Cortex of kidney (tissue), 1 donor: ENCODE results near the gene IL13RA2.

Source experiments
- DNase-seq: peaks from one replicate; lab custom pipeline; 2025; lab: John Stamatoyannopoulos, UW

The IL13RA2 gene

DNA sequence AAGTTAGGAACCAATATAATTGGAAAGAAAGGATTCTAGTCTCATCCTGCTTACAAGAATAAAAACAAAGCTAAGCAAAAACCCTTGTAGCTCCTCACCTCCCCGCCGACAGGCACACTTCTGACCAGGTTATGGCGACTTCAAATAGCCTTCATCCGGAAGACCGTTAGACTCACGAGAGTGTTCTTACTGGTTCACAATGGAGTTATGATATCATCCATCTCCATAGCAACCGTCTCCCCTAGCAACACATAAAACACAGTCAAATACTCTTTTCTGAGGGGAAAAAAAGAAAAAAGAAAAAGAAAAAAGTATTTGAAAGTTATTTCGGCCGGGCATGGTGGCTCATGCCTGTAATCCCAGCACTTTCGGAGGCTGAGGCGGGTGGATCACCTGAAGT, at the start of gene IL13RA2:
Gene IL13RA2 (minus strand): TSS at position 162 of the 400 bp plus-strand sequence. CDS start 347 bp downstream, outside the sequence.
- no peak for DNase-seq

- no peak for DNase-seq
These were observed 47.9 kb upstream of the IL13RA2 start for GRCh38 chrX:115065304-115065703.

DNA sequence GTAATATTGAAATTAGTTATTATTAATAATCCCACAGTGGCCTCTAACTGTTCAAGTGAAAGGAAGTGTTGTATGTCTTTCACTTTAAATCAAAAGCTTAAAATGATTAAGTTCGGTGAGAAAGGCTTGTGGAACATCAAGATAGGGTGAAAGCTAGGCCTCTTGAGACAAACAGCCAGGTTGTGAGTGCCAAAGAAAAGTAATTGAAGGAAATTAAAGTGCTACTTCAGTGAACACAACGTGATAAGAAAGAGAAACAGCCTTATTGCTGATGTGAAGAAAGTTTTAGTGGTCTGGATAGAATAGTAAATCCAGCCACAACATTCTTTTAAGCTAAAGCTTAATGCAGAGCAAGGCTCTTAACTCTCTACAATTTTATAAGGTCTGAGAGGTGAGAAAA, 42.6 kb upstream of the IL13RA2 start:
- DNase-seq, result no peak

- DNase-seq, result no peak
These were observed 40.9 kb upstream of the IL13RA2 start for GRCh38 chrX:115058276-115058675.

GRCh38 chrX:115054876-115055275, 37.5 kb upstream of the IL13RA2 start:
- no peak for DNase-seq

GRCh38 chrX:115053223-115053622, 35.8 kb upstream of the IL13RA2 start:
- DNase-seq, result no peak

DNA sequence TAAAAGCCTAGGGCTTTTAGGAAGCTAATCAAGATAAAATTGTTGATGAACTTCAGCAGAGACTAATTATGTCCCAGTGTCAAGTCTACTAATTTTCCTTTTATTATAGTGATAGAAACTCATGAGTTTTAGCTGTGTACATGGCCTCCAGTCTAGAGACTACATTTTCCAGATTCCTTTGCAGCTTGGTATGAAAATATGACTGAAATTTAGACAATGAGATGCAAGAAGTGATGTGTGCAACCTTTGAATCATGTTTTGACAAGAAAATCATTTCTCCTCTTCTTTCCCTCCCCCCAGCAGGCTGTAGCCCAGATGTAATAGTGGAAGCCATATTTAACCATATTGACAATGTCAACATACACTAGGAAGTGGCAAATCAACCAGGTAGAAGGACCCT, 30.3 kb upstream of the IL13RA2 start:
- no peak for DNase-seq

DNA sequence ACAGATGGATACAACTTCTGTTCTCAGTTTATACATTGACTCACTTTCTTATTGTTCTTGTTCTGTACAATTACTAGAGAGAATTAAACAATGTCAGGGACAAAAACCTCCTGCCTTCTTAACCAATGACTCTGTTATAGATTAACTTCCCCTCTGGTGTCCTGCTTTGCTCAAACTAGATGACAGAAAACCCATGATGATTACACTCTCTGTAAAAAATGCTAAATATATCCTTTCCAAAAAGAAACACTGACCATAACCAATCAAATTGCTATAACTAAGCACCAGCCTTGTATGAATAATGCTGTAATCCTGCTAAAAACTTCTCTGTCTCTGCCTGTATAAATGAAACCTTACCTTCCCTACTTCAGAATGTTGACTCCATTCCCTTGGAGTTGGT, 29.8 kb upstream of the IL13RA2 start:
- DNase-seq, result no peak

DNA sequence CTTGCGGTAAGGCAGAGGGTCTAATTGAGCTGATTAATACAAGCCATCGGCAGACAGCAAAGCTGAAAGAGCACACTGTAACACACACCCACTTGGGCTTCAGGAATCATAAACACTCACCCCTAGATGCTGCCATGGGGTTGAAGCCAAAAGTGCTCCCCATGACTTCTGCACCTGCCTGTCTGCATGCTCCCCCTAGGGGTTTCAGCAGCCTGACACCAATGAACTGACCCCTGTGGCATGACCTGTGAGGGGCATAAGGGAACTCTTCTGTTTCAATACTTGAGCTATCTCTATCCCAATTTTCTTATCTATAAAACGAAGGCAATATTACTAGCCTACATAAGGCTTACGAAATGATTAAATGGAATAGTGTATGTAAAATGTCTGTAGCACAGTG, 23.0 kb upstream of the IL13RA2 start:
- no peak for DNase-seq

DNA sequence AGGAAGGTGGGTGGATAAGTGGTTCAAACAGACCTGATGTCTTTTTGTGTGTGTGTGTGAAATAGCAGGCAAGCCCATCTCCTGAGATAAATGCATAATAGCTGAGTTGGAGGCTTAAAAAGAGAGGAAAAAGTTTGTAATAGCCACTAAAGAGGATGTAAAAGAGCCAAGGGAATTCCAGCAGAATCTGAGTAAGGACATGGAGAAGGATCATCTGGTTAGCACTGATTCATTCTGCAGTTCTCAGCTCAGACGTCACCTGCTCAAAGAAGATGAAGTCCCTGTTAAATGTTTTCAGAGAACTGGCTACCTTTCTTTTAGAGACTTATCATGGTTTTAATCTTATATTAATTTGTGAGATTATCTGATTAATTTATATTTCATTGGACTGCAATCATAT, 21.0 kb upstream of the IL13RA2 start:
- DNase-seq, result no peak

GRCh38 chrX:115036029-115036428, 18.6 kb upstream of the IL13RA2 start:
- DNase-seq, result no peak

- DNase-seq, result no peak
These were observed 14.6 kb upstream of the IL13RA2 start for GRCh38 chrX:115031989-115032388.

GRCh38 chrX:115030625-115031024, 13.2 kb upstream of the IL13RA2 start:
- no peak for DNase-seq

- DNase-seq, result no peak
These were observed 12.6 kb upstream of the IL13RA2 start for GRCh38 chrX:115029869-115030570.

DNA sequence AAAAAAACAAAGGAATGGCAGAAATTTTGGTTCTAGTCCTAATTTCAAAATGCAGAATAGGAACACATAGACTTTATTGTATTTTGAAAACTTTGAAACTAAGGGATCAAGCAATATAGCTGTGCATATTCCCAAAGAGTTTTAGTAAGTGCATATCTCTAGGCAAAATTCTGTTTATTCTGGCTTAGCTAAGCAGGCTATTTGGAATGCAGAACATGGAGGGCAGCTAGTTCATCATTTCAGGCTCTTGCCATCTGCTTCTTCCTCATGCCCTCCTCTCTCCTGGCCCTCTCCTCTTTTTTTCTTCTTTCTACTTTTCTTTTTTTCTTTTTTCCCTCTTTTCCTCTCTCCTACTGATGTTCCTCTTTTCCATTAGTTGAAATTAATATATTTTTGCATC, 12.0 kb upstream of the IL13RA2 start:
- no peak for DNase-seq

DNA sequence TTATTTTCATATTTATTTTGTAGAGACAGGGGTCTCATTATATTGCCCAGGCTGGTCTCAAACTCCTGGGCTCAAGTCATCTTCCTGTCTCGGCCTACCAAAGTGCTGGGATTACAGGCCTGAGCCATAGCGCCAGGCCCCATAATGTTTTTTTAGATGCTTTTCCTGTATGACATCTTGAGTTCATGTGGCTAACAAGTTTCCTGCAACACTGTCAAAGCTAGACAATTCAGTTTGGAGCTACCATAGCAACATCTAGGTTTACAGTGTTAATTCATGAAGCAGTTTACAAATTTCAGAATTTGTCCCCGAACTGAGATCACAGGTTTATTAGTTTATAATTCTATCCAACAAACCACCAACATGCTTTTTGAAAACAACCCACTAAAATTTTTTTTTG, 6.4 kb upstream of the IL13RA2 start:
- no peak for DNase-seq

GRCh38 chrX:115023139-115023538, 5.7 kb upstream of the IL13RA2 start:
- no peak for DNase-seq

GRCh38 chrX:115021121-115021520, 3.7 kb upstream of the IL13RA2 start:
- no peak for DNase-seq

- no peak for DNase-seq
These were observed 1.5 kb upstream of the IL13RA2 start for GRCh38 chrX:115018944-115019343.

DNA sequence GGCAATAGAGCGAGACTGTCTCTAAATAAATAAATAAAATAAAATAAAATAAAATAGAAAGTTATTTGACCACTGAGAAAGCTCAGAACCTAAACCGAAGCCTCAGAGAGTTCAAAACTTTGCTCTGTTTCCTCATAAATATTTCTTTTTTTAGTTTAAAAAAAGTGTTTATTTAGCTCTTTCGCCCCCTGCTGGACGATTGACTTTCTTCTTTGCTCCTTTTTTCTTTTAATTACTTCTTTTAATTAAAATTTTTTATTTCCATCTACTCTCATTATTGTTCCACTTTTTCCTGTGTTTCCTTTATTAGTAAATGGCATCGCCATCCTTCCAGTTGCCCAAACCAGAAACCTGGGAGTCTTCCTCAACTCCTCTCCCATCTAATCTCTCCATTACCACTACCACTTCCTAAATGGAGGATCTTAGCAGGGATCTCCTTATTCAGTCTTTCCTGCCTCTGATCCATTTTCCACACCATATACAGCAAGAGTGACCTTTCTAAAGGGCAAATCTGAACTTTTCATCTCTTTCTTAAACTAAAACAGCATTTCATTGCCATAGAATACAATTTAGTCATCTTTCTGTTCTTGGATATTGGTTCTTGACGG, 728 bp upstream of the IL13RA2 start:
- no peak for DNase-seq

- no peak for DNase-seq
These were observed 3.7 kb downstream of the IL13RA2 start for GRCh38 chrX:115013705-115014104.

GRCh38 chrX:115011428-115011827, 6.0 kb downstream of the IL13RA2 start:
- DNase-seq, result no peak

- DNase-seq, result no peak
These were observed 17.5 kb downstream of the IL13RA2 start for GRCh38 chrX:114999906-115000305.

DNA sequence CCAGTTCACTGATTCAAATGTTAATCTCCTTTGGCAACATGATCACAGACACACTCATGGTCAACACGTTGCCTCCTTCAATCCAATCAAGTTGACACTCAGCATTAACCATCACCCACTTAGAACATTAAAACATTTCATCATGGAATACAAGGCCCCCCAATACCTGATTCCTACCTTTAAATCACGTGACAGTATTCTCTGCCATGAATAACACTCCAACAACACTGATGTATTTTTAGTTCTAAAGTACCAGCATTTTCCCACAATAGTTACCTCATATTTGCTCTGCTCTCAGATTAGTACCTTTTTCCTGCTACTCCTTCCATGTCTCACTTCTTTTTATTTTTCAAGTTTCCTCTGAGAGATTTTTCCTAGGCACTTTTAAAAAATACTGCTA, 19.6 kb downstream of the IL13RA2 start:
- DNase-seq, result no peak
